HG03097 (cell line): Measurements from ENCODE around the gene PPP2R2C.

Experiments
- ATAC-seq: cut with Tn5 transposase; IDR thresholded peaks from one replicate; pipeline ENCODE4 v1.9.1; 2021; ENCODE audit not compliant: unreplicated experiment, low FRiP score

PPP2R2C gene

DNA sequence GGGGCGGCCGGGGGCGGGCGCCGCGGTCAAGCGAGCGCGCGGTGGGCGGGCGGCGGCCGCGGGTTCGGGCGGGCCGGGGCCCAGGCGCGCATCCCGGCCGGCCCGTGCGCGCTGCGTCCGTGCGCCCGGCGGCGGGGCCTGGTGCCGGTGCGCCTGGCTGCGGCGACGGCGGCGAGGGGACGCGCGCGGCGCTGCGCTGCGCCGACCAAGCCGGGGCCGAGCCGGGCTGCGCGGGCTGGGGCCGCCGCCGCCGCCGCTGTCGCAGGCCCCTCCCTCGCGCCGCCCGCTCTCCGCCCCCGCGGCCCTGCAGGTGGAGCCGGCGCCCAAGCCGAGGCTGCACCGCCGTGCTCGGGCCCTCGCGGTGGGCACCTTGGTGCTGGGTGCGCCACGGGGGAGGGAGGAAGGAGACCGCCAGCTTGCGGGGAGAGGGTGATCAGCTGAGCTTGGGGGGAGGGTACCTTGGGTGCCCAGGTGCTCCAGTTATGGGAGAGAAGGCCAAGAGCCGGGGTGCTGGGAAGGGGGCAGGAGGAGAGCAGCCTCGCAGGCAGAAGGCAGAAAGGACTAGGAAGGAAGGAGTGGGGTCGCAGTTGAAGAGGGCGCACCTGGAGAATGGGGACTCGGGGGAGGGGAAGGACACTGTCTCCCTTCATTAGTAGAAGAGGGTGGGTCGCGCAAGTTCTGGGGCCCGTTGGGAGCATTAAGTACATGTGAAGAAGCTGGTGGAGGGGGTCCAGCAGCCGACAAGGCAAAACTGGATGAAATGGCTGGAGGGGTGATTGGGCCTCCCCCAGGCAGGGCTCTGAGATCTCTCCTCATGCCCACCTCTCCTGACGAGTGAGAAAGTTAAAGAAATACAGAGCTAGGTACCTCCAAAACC lies at the start of gene PPP2R2C:
Gene PPP2R2C (minus strand): TSS at position 228 of the 877 bp plus-strand sequence. CDS start 385 bp downstream, outside the sequence.
- no peak for ATAC-seq

- no peak for ATAC-seq
These were observed 48.6 kb upstream of the PPP2R2C start for GRCh38 chr4:6520978-6521377.

- no peak for ATAC-seq
These were observed 47.7 kb upstream of the PPP2R2C start for GRCh38 chr4:6520051-6520636.

GRCh38 chr4:6517171-6517570 lies 44.8 kb upstream of the PPP2R2C start:
- no peak for ATAC-seq

- no peak for ATAC-seq
These were observed 44.3 kb upstream of the PPP2R2C start for GRCh38 chr4:6516762-6517161.

DNA sequence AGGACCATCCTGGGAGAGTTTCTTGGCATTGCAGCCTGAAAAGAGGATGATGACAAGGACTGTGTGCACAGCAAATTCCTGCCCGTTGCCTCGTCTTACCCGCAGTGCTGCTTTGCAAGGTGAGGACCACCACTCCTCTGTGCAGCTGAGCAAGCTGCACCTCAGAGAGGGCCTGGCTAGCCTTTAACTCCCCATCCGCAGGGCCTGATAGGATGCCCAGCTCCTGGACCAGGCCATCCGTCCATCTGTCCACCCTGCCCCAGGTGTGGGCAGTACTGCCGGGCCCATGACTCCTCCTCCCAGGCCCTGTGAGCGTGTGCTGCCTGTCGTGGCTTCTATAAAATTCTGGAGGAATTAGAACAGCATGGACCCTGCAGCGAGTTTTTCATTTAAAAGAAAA lies 43.9 kb upstream of the PPP2R2C start:
- ATAC-seq = no peak

GRCh38 chr4:6513678-6514077 lies 41.3 kb upstream of the PPP2R2C start:
- ATAC-seq = no peak

DNA sequence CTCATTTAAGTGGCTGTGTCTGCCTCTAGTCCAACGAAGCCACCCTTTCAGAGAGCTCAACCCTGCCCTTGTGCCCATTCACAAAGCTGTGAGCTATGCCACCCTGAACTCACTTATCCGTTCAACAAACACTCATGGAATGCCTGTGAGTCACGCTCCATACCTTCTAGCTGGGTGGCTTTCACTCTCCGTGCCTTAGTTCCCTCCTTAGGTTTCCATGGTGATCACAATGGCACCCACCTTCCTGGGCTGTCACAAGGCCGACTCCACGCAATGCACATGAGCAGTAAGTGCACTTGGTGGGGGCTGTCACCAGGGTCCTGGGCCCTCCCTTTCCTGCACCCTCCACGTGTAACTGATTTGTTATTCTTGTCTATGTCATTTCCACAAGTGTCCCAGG lies 37.2 kb upstream of the PPP2R2C start:
- no peak for ATAC-seq

GRCh38 chr4:6507345-6507744 lies 34.9 kb upstream of the PPP2R2C start:
- ATAC-seq = no peak

DNA sequence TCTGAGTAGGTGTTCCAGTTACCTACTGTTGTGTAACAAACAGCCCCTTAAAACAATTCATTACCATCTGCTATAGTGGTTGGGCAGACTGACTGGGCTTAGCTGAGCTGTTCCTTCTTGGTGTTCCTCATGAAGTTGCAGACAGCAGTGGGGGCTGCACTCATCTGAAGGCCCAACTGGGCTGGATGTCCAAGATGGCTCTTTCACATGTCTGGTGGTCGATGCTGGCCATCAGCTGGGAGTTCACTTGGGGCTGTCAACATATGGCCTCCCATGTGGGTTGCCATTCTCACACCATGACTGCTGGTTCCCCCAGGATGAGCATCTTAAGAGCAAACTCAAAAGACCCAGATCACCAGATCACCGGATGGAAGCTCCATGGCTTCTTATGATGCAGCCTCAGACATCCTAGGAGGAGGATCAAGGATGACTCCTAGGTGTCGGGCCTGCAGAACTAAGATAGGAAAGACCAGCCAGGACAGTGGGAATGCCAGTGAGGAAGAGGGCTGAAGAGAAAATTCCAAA lies 34.3 kb upstream of the PPP2R2C start:
- no peak for ATAC-seq

DNA sequence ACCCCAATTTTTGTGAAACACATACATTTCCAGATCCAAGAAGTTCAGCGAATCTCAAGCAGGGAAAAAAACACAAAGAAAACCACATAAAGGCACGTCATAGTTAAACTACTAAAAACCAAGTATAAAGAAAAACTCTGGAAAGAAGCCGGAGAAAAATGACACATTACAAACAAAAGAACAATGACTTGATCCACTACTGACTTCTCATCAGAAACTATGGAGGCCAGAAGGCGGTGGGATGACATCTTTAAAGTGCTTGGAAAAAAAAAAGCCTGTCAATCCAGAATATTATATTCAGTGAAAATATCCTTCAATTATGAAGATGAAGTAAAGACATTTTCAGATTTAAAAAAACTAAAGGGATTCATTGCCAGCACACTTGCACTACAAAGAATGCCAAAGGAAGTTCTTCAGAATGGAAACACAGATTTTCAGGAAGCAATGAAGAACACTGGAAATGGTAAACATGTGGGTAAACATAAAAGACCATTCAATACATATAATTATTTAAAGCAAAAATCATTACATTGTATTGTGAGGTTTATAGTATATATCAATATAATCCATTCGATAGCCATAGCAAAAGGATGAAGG lies 32.6 kb upstream of the PPP2R2C start:
- ATAC-seq = no peak

GRCh38 chr4:6502747-6503465 lies 30.5 kb upstream of the PPP2R2C start:
- no peak for ATAC-seq

- ATAC-seq = no peak
These were observed 29.7 kb upstream of the PPP2R2C start for GRCh38 chr4:6502147-6502546.

- ATAC-seq = no peak
These were observed 28.8 kb upstream of the PPP2R2C start for GRCh38 chr4:6501171-6501570.

DNA sequence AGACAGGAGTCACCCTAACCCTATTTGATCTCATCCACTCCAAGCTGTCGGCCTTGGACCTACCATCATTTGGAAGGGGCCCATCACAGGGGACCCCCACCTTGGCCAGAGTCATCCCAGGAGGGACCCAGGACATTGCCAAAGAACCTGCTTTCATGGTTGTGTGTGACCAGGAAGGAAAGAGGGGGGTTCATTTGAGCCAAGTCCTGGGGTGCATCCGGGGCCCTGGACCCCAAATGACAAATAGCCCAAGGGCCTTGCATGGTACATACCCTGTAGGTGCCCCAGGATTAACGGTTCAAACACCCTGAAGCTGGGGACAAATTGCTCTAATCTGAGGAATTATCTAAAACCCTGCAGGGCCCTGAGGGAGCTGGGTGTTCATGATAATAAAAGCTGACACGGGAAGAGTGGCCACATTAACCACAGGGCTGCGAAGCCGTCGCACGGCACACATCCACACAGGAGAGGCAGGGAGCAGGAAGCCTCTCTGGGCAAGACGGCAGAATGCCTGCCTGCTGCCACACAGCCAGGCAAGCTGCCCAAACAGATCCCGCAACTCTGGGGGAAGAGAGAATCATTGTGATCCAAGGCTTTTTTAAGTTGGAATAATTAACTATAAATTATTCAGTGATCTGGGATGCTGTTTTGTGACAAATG lies 28.2 kb upstream of the PPP2R2C start:
- ATAC-seq = no peak

GRCh38 chr4:6499238-6499600 lies 26.8 kb upstream of the PPP2R2C start:
- ATAC-seq = no peak

DNA sequence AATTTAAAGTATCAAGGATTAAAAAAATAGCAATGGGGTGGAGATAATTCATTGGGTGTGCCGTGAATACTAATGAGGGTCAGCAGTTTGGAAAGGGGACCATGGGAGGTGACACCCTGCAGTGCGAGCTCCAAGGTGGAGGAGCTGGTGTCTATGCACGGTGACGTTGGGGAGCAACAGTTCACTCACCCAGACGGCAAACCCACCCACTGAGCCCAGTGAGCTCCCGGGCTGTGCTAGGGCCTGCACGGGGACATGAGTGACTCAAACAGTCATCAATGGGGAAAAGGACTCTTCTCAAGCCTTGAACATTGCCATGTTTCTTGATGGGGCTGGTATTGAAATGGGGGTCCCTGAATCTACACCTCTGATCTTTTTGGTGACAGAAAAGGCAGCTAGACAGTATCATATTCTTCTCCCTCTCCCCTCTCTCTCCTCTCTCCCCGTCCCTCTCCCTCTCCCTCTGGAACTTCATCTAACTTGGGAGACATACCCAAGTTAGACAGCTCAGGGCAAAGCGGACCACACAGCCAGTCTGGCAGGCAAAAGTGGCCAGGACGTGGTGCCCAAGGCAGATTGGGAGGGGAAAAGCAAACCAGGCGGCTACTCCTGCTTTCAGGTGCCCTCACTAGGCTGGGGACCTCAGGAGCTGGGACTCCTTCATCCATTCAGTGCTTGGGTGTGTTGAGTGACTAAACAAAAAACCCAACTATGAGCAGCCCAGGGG lies 26.3 kb upstream of the PPP2R2C start:
- no peak for ATAC-seq

GRCh38 chr4:6497796-6498195 lies 25.4 kb upstream of the PPP2R2C start:
- no peak for ATAC-seq

DNA sequence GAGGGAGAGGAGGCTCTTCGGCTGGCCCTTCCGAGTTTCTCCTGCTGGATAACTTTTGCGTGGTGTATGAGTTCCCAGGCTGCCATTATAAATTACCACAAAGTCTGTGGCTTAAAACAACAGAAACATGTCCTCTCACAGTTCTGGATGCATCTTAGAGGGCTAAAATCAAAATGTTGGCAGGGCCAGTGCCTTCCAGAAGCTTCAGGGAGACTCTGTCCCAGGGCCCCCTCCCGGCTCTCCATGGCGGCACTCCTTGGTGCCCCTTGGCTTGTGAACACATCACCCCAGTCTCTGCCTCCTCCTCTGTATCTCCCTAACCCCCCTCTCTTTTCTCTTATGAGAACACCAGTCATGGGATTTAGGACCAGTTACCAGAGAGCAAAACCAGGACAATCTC lies 23.3 kb upstream of the PPP2R2C start:
- ATAC-seq = no peak

DNA sequence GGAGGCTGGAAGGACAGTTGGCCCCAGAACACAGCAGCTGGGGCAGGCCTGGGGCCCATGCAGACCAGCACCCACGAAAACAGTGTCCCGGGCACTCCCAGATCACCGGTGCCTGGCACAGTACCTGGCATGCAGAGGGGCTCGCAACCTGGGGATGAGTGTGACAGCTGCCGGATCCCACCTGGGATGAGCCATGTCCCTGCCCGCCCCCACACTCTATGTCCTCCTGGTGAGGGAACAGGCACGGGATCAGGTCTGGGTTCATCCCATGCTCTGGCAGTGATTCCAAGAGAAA lies 22.8 kb upstream of the PPP2R2C start:
- ATAC-seq = no peak
